HL-60/S4 treated with retinoic acid at 250 ng/mL for 4 days and 3 days (cell line): ENCODE measurements around the gene AAGAB.
"Not testable (repeated sequence)": the region's sequence is repeated elsewhere in the genome, so short reads cannot be mapped to it uniquely, and the experiment has no call there.

Experiments used
- in situ Hi-C: fragments of 300-500 bp; cut with MboI; formaldehyde crosslinking; loops from 2 replicates; pipeline ENCODE4 v1.7.0; 2022; ENCODE audit warnings: low sequenced_read_pairs

The AAGAB gene

GRCh38 chr15:67254238-67255175 is at the start of gene AAGAB, which contains the start of gene IQCH:
TSS of gene AAGAB (minus strand) at chr15:67254661. CDS start at chr15:67254631, 30 bp downstream.
TSS of gene IQCH (plus strand) at chr15:67254786. CDS start at chr15:67254897, 111 bp downstream.
- in situ Hi-C loops: no loop called here

- in situ Hi-C loops: loop anchor here (10.0 kb wide), 1 partner anchor 359 kb away; no protein-coding TSS in a partner anchor
These were observed 49.3 kb upstream of the AAGAB start for GRCh38 chr15:67303490-67304363.

- in situ Hi-C loops: loop anchor here (10.0 kb wide), 1 partner anchor 356 kb away; no protein-coding TSS in a partner anchor
These were observed 46.0 kb upstream of the AAGAB start for GRCh38 chr15:67300266-67301025.

GRCh38 chr15:67296684-67297083 is 42.2 kb upstream of the AAGAB start:
- in situ Hi-C loops: no loop called here

- in situ Hi-C loops: no loop called here
These were observed 41.7 kb upstream of the AAGAB start for GRCh38 chr15:67296188-67296587.

- in situ Hi-C loops: no loop called here
These were observed 35.9 kb upstream of the AAGAB start for GRCh38 chr15:67290319-67290718.

GRCh38 chr15:67286400-67286799 is 31.9 kb upstream of the AAGAB start:
- in situ Hi-C loops: not testable (repeated sequence)

GRCh38 chr15:67285625-67286024 is 31.2 kb upstream of the AAGAB start:
- in situ Hi-C loops: not testable (repeated sequence)

GRCh38 chr15:67281714-67282113 is 27.3 kb upstream of the AAGAB start:
- in situ Hi-C loops: no loop called here

- in situ Hi-C loops: no loop called here
These were observed 25.8 kb upstream of the AAGAB start for GRCh38 chr15:67280217-67280616.

GRCh38 chr15:67276666-67277065 is 22.2 kb upstream of the AAGAB start:
- in situ Hi-C loops: no loop called here

- in situ Hi-C loops: no loop called here
These were observed 19.8 kb upstream of the AAGAB start for GRCh38 chr15:67274236-67274635.

- in situ Hi-C loops: no loop called here
These were observed 13.8 kb upstream of the AAGAB start for GRCh38 chr15:67267951-67268941.

GRCh38 chr15:67267440-67267839 is 13.0 kb upstream of the AAGAB start:
- in situ Hi-C loops: no loop called here

- in situ Hi-C loops: no loop called here
These were observed 12.4 kb upstream of the AAGAB start for GRCh38 chr15:67266870-67267269.

GRCh38 chr15:67259806-67260205 is 5.3 kb upstream of the AAGAB start:
- in situ Hi-C loops: no loop called here

- in situ Hi-C loops: no loop called here
These were observed 4.9 kb upstream of the AAGAB start for GRCh38 chr15:67259379-67259778.

- in situ Hi-C loops: not testable (repeated sequence)
These were observed 4.0 kb upstream of the AAGAB start for GRCh38 chr15:67258412-67258811.

- in situ Hi-C loops: no loop called here
These were observed 1.6 kb upstream of the AAGAB start for GRCh38 chr15:67256051-67256450.
